Neuronal stem cell (in vitro differentiated cells): ENCODE results near the gene CADM2.
A peak's percentile ranks its signal among the peaks of the same experiment; 100 is the strongest.

Experiments
- DNase-seq: peaks from one replicate; pipeline ENCODE4 v3.0.0-alpha.2; 2013; ENCODE audit warnings: low spot score
- H2AFZ ChIP-seq: one replicate; pipeline ENCODE4 v1.6.1; 2013; ENCODE audit warnings: mild to moderate bottlenecking, low read length, inconsistent platforms
- H2AK5ac ChIP-seq: 2 replicates; pipeline ENCODE4 v1.6.1; 2013; ENCODE audit warnings: low read depth, mild to moderate bottlenecking, inconsistent platforms, low read length, moderate library complexity, mixed read lengths
- H2BK120ac ChIP-seq: 2 replicates; pipeline ENCODE4 v1.6.1; 2013; ENCODE audit warnings: low read depth, mild to moderate bottlenecking, inconsistent platforms, low read length, moderate library complexity, mixed read lengths
- H2BK12ac ChIP-seq: one replicate; pipeline ENCODE4 v1.6.1; 2013; ENCODE audit warnings: low read length, inconsistent platforms
- H2BK15ac ChIP-seq: 2 replicates; pipeline ENCODE4 v1.6.1; 2013; ENCODE audit warnings: mild to moderate bottlenecking, low read length, inconsistent platforms, mixed read lengths
- H2BK5ac ChIP-seq: one replicate; pipeline ENCODE4 v1.6.1; 2013; ENCODE audit warnings: inconsistent platforms, mild to moderate bottlenecking, low read length, moderate library complexity
- H3K14ac ChIP-seq: one replicate; pipeline ENCODE4 v1.6.1; 2013; ENCODE audit warnings: low read length, inconsistent platforms
- H3K18ac ChIP-seq: 2 replicates; pipeline ENCODE4 v1.6.1; 2013; ENCODE audit warnings: low read length, inconsistent platforms
- H3K23ac ChIP-seq: 2 replicates; pipeline ENCODE4 v1.6.1; 2013; ENCODE audit warnings: low read depth, mild to moderate bottlenecking, mixed read lengths, low read length, inconsistent platforms; ENCODE audit not compliant: poor library complexity
- H3K27ac ChIP-seq: replicated peaks from 3 replicates; pipeline ENCODE4 v1.5.1; 2013; ENCODE audit warnings: low read length, inconsistent platforms
- H3K27me3 ChIP-seq, 3 experiments: 2 replicates each; pipeline ENCODE4 v1.6.1; 2013; ENCODE audit warnings: low read length in 3 of 3, mild to moderate bottlenecking in 2 of 3, inconsistent platforms in 1 of 3, low read depth in 1 of 3, mixed read lengths in 1 of 3, moderate library complexity in 1 of 3; ENCODE audit not compliant: control insufficient read depth in 3 of 3, insufficient read depth in 3 of 3
- H3K36me3 ChIP-seq, 2 donors: replicated peaks in 1 of 2; 2 replicates each; pipeline ENCODE4 v1.6.1; 2013; ENCODE audit warnings: low read length in 2 of 2; ENCODE audit not compliant: control insufficient read depth in 2 of 2, insufficient read depth in 2 of 2
- H3K4ac ChIP-seq: 2 replicates; pipeline ENCODE4 v1.6.1; 2013; ENCODE audit warnings: inconsistent platforms, mild to moderate bottlenecking, low read length, moderate library complexity
- H3K4me1 ChIP-seq, 2 donors: 1 replicate in 1 of 2; 2 replicates in 1 of 2; pipeline ENCODE4 v1.6.1; 2013; ENCODE audit warnings: low read length in 2 of 2, low read depth in 1 of 2; ENCODE audit not compliant: control insufficient read depth in 2 of 2, insufficient read depth in 1 of 2
- H3K4me2 ChIP-seq: one replicate; pipeline ENCODE4 v1.6.1; 2013; ENCODE audit warnings: mild to moderate bottlenecking, low read length, inconsistent platforms; ENCODE audit not compliant: insufficient read depth, poor library complexity, severe bottlenecking
- H3K4me3 ChIP-seq, 2 donors: 2 replicates each; pipeline ENCODE4 v1.5.1; 2013; ENCODE audit warnings: low read length in 2 of 2, mild to moderate bottlenecking in 2 of 2, inconsistent platforms in 1 of 2, moderate library complexity in 1 of 2
- H3K79me1 ChIP-seq: one replicate; pipeline ENCODE4 v1.6.1; 2013; ENCODE audit warnings: low read depth, mild to moderate bottlenecking, inconsistent platforms, low read length, moderate library complexity
- H3K9ac ChIP-seq: one replicate; pipeline ENCODE4 v1.6.1; 2013; ENCODE audit warnings: mild to moderate bottlenecking, low read depth, low read length, inconsistent platforms; ENCODE audit not compliant: poor library complexity
- H3K9me3 ChIP-seq, 2 donors: replicated peaks in 1 of 2; 2 replicates each; pipeline versions ENCODE3 to v1.6.1; 2013; ENCODE audit warnings: low read length in 2 of 2, mild to moderate bottlenecking in 2 of 2, inconsistent platforms in 1 of 2, low read depth in 1 of 2, mixed read lengths in 1 of 2, moderate library complexity in 1 of 2; ENCODE audit not compliant: control insufficient read depth in 2 of 2, insufficient read depth in 1 of 2
- H4K8ac ChIP-seq: one replicate; pipeline ENCODE4 v1.6.1; 2013; ENCODE audit warnings: low read depth, mild to moderate bottlenecking, inconsistent platforms, low read length, moderate library complexity
- H4K91ac ChIP-seq: one replicate; pipeline ENCODE4 v1.6.1; 2013; ENCODE audit warnings: low read length, low read depth, mild to moderate bottlenecking, inconsistent platforms; ENCODE audit not compliant: poor library complexity
- WGBS, 2 donors: extraction: QIAGEN DNeasy Blood & Tissue Kit; methylation state at CpG; one replicate each; pipeline ENCODE4 v1.1.7; 2013; ENCODE audit warnings: missing lambda C conversion rate in 2 of 2, mixed read lengths in 1 of 2; ENCODE audit not compliant: insufficient read length in 2 of 2, insufficient replicate concordance in 1 of 2; ENCODE audit errors: extremely low coverage in 2 of 2; 5-methylcytosine and 5-hydroxymethylcytosine counted together

CADM2 gene

GRCh38 chr3:85533586-85533985, 574.8 kb downstream of the CADM2 start:
- H3K4me3 ChIP-seq = no peak overlapping the region

GRCh38 chr3:85535517-85535916, 576.7 kb downstream of the CADM2 start:
- Histone ChIP-seq H3K4me2 (no peak overlapping the region), H3K9me3 (peaks cover 0 to 1% of the 10 kb centered on the region in 2 donors), H3K9ac (no peak overlapping the region), H3K18ac (no peak overlapping the region), H3K14ac (no peak overlapping the region), H2AK5ac (no peak overlapping the region), H2BK5ac (no peak overlapping the region), H2AFZ (peak overlapping the region; percentile 45), H2BK15ac (no peak overlapping the region), H3K79me1 (no peaks in the 10 kb centered on the region), H3K23ac (no peak overlapping the region), H3K27me3 (no peaks in the 10 kb centered on the region), H2BK120ac (no peak overlapping the region), H4K8ac (no peak overlapping the region), H3K4me3 (no peak overlapping the region), H2BK12ac (no peak overlapping the region), H3K36me3 (no peaks in the 10 kb centered on the region), H3K4me1 (no peaks in the 10 kb centered on the region), H3K4ac (no peak overlapping the region), H3K27ac (no peak overlapping the region), H4K91ac (no peak overlapping the region)
- DNase-seq = no peak
- WGBS, 2 donors = no CpG with 5 or more reads among the region's 2 CpGs

More at GRCh38 chr3:85533586-85533985, 574.8 kb downstream of the CADM2 start:
- no peaks in the 10 kb centered on the region for H3K4me1 ChIP-seq
- H3K9me3 ChIP-seq = no peaks in the 10 kb centered on the region
- H3K27ac ChIP-seq = no peak overlapping the region
- no peak overlapping the region for H3K23ac ChIP-seq
- H2BK120ac ChIP-seq = no peak overlapping the region
- no peak overlapping the region for H2BK5ac ChIP-seq
- no peaks in the 10 kb centered on the region for H3K27me3 ChIP-seq
- H2BK12ac ChIP-seq = no peak overlapping the region
- WGBS, 2 donors = no CpG with 5 or more reads among the region's 2 CpGs
- H4K91ac ChIP-seq = no peak overlapping the region
- no peak overlapping the region for H3K9ac ChIP-seq
- no peak overlapping the region for H3K18ac ChIP-seq
- H3K14ac ChIP-seq = no peak overlapping the region
- H3K36me3 ChIP-seq = no peaks in the 10 kb centered on the region
- no peak overlapping the region for H2AK5ac ChIP-seq
- no peak for DNase-seq
- H4K8ac ChIP-seq = no peak overlapping the region
- H2BK15ac ChIP-seq = no peak overlapping the region
- H3K4me2 ChIP-seq = no peak overlapping the region
- no peak overlapping the region for H3K4ac ChIP-seq
- H2AFZ ChIP-seq = no peak overlapping the region
- H3K79me1 ChIP-seq = no peaks in the 10 kb centered on the region

DNA sequence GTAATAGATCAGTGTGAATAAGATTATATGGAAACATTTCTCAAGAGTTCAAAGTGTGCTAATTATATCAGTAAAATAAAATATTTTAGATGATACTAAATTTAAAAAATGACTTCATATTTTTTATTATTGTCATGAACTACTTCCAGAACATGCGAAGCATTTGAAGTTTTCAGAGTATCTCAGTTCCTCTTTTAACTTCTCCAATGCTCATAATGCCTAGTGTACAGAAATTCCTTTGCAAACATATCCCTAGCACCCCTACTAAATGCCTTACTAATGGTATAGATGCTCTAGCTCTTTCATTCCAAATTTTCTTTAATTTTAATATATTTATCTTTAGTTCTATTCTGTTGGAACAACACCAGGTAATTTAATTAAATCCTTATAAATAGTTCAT, 580.4 kb downstream of the CADM2 start:
- Histone ChIP-seq H3K27me3 (no peaks in the 10 kb centered on the region), H4K8ac (no peak overlapping the region), H2BK15ac (no peak overlapping the region), H3K9me3 (peaks cover 0 to 4% of the 10 kb centered on the region in 2 donors), H3K79me1 (no peaks in the 10 kb centered on the region), H3K4me2 (no peak overlapping the region), H3K27ac (no peak overlapping the region), H3K14ac (no peak overlapping the region), H3K18ac (no peak overlapping the region), H3K23ac (no peak overlapping the region), H2BK5ac (no peak overlapping the region), H4K91ac (no peak overlapping the region), H3K9ac (no peak overlapping the region), H2AFZ (no peak overlapping the region), H2BK120ac (no peak overlapping the region), H3K4me3 (no peak overlapping the region), H3K4ac (no peak overlapping the region), H3K4me1 (no peaks in the 10 kb centered on the region), H2AK5ac (no peak overlapping the region), H2BK12ac (no peak overlapping the region), H3K36me3 (no peaks in the 10 kb centered on the region)
- no peak for DNase-seq
- no CpG with 5 or more reads among the region's 1 CpG for WGBS, 2 donors

GRCh38 chr3:85554153-85554552, 595.4 kb downstream of the CADM2 start:
- H3K27ac ChIP-seq = no peak overlapping the region
- H2BK5ac ChIP-seq = no peak overlapping the region
- H3K4me2 ChIP-seq = no peak overlapping the region
- H3K36me3 ChIP-seq = no peaks in the 10 kb centered on the region
- no peaks in the 10 kb centered on the region for H3K9me3 ChIP-seq
- no peak overlapping the region for H3K14ac ChIP-seq
- no peak overlapping the region for H3K23ac ChIP-seq
- H3K4me3 ChIP-seq = no peak overlapping the region
- H2BK15ac ChIP-seq = no peak overlapping the region
- H4K91ac ChIP-seq = no peak overlapping the region
- no peak for DNase-seq
- no peak overlapping the region for H3K4ac ChIP-seq
- no peak overlapping the region for H2BK120ac ChIP-seq
- no peaks in the 10 kb centered on the region for H3K27me3 ChIP-seq
- H3K79me1 ChIP-seq = no peaks in the 10 kb centered on the region
- H2BK12ac ChIP-seq = no peak overlapping the region
- no peak overlapping the region for H4K8ac ChIP-seq
- WGBS, 2 donors = no CpG with 5 or more reads among the region's 10 CpGs
- no peak overlapping the region for H3K9ac ChIP-seq
- H2AK5ac ChIP-seq = no peak overlapping the region
- no peak overlapping the region for H2AFZ ChIP-seq
- no peak overlapping the region for H3K18ac ChIP-seq
- no peaks in the 10 kb centered on the region for H3K4me1 ChIP-seq
